ENCODE results near the gene PLCL2.

- TF ChIP-seq, protein P1, sequence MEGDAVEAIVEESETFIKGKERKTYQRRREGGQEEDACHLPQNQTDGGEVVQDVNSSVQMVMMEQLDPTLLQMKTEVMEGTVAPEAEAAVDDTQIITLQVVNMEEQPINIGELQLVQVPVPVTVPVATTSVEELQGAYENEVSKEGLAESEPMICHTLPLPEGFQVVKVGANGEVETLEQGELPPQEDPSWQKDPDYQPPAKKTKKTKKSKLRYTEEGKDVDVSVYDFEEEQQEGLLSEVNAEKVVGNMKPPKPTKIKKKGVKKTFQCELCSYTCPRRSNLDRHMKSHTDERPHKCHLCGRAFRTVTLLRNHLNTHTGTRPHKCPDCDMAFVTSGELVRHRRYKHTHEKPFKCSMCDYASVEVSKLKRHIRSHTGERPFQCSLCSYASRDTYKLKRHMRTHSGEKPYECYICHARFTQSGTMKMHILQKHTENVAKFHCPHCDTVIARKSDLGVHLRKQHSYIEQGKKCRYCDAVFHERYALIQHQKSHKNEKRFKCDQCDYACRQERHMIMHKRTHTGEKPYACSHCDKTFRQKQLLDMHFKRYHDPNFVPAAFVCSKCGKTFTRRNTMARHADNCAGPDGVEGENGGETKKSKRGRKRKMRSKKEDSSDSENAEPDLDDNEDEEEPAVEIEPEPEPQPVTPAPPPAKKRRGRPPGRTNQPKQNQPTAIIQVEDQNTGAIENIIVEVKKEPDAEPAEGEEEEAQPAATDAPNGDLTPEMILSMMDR (IDR thresholded peaks at IDR 0.05) = no peak
- TF ChIP-seq POLR2A (IDR thresholded peaks at IDR 0.05) = no peak
Observed at GRCh38 chr3:17030438-17030837, 145.7 kb downstream of the PLCL2 start.
